Stomach smooth muscle (tissue), 2 donors: ENCODE measurements around the gene DCTPP1.

ENCODE experiments used
- H3K27ac ChIP-seq: one replicate; pipeline ENCODE4 v1.7.0; 2013; ENCODE audit warnings: mild to moderate bottlenecking, low read length, inconsistent platforms
- H3K27me3 ChIP-seq, 2 donors: one replicate each; pipeline ENCODE4 v1.7.0; 2013; ENCODE audit warnings: low read length in 2 of 2; ENCODE audit not compliant: insufficient read depth in 2 of 2, control insufficient read depth in 1 of 2
- H3K36me3 ChIP-seq, 2 donors: one replicate each; pipeline ENCODE4 v1.7.0; 2013; ENCODE audit warnings: low read length in 2 of 2; ENCODE audit not compliant: control insufficient read depth in 2 of 2, insufficient read depth in 2 of 2
- H3K4me1 ChIP-seq: one replicate; pipeline ENCODE4 v1.7.0; 2013; ENCODE audit warnings: low read length; ENCODE audit not compliant: control insufficient read depth, insufficient read depth
- H3K4me3 ChIP-seq, 2 donors: one replicate each; pipeline ENCODE4 v1.7.0; 2013; ENCODE audit warnings: low read length in 2 of 2
- H3K9ac ChIP-seq, 2 donors: one replicate each; pipeline ENCODE4 v1.7.0; 2013; ENCODE audit warnings: low read length in 2 of 2, mild to moderate bottlenecking in 1 of 2
- H3K9me3 ChIP-seq, 2 donors: one replicate each; pipeline ENCODE4 v1.7.0; 2013; ENCODE audit warnings: low read length in 2 of 2; ENCODE audit not compliant: control insufficient read depth in 2 of 2
- donor health status: healthy.
- donor health status: Pancreatic carcinoma.

The DCTPP1 gene

DNA sequence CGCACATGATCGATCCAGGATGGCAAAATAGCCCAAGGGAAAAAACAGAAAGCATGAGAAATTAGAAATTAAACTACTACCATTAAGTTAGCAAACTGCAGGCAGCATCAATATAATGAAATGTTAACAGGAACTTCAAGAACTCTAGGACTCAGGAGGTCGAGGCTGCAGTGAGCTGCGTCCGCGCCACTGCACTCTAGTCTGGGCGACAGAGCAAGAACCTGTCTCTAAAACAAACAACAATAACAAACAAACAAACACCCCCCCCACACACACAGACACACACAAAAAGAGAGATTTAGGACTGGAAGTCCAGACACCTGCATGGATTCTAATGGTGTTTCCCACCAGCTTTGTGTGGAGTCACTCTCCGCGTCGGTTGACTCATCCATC, 16.4 kb upstream of the DCTPP1 start:
- peaks cover 0 to 3% of the 10 kb centered on the region in 2 donors for H3K36me3 ChIP-seq
- H3K27me3 ChIP-seq: no peaks in the 10 kb centered on the region
- H3K27ac ChIP-seq: peak overlapping the region; percentile 94
- H3K4me3 ChIP-seq: peak overlapping the region; percentile 70 to 89
- H3K4me1 ChIP-seq: peaks cover 16% of the 10 kb centered on the region
- H3K9me3 ChIP-seq: no peaks in the 10 kb centered on the region
- peak overlapping the region; percentile 78 to 96 for H3K9ac ChIP-seq

DNA sequence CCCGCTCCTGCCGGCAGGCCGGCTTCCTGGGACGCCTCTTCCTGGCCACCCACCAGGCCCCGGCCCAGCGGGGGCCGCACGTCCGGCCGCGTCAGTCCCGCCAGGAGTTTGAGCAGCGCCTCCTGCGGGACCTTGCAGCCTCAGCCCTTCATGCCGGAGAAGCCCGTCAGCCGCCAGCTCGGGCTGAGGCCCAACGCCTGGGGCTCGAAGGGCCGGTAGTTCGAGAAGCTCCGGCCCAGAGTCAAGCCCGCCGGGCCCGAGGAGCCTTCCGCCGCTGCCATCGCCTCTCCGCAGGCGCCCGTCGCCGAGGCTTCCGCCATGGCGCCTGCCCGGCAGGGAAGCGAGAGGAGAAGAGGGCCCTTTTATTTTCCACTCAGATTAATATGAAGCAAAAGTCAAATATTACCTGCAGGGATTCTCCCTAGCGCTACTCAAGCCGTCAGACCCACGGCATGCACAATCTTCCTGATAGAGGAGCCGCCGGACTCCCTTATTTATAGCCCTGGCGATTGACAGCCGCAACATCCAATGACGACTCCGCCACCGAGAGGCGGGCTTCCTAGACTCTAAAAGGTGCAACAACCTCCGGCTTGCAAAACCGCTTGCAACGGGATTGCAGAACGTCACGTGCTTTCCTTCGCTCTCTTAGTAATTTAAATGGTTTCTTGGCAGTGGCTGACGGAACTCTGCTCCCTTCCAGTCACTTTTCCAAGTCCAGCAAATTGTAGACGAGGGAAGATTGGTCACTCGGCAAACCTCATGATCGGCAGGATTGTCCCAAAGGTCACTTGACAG, 15.8 kb upstream of the DCTPP1 start, which contains the start of gene SEPHS2:
TSS of gene SEPHS2 (minus strand) at position 467 of the 795 bp plus-strand sequence. CDS start at position 320, 147 bp downstream.
- H3K36me3 ChIP-seq: peaks cover 0 to 3% of the 10 kb centered on the region in 2 donors
- H3K4me3 ChIP-seq: peak within 1 kb of the TSS; percentile 70 to 89
- no peaks in the 10 kb centered on the region for H3K27me3 ChIP-seq
- no peaks in the 10 kb centered on the region for H3K9me3 ChIP-seq
- H3K9ac ChIP-seq: peak within 1 kb of the TSS; percentile 78 to 96
- H3K4me1 ChIP-seq: peaks cover 16% of the 10 kb centered on the region
- peak within 1 kb of the TSS; percentile 94 for H3K27ac ChIP-seq

- peak overlapping the region; percentile 94 for H3K27ac ChIP-seq
- H3K4me3 ChIP-seq: peak overlapping the region; percentile 70 to 89
- peaks cover 16% of the 10 kb centered on the region for H3K4me1 ChIP-seq
- H3K9me3 ChIP-seq: no peaks in the 10 kb centered on the region
- no peaks in the 10 kb centered on the region for H3K27me3 ChIP-seq
- H3K36me3 ChIP-seq: peaks cover 0 to 3% of the 10 kb centered on the region in 2 donors
- peak overlapping the region; percentile 78 to 96 for H3K9ac ChIP-seq
Measured at GRCh38 chr16:30445149-30445407, 15.2 kb upstream of the DCTPP1 start.

- Histone ChIP-seq H3K36me3 (peaks cover 0 to 3% of the 10 kb centered on the region in 2 donors), H3K27me3 (no peaks in the 10 kb centered on the region), H3K9me3 (no peaks in the 10 kb centered on the region), H3K27ac (peak overlapping the region; percentile 94), H3K9ac (peak overlapping the region; percentile 78 to 96), H3K4me3 (peak overlapping the region; percentile 70 to 89), H3K4me1 (peaks cover 16% of the 10 kb centered on the region)
Measured at GRCh38 chr16:30444231-30445148, 14.7 kb upstream of the DCTPP1 start.

- H3K9me3 ChIP-seq: no peaks in the 10 kb centered on the region
- H3K4me1 ChIP-seq: peaks cover 16% of the 10 kb centered on the region
- H3K36me3 ChIP-seq: peaks cover 0 to 3% of the 10 kb centered on the region in 2 donors
- H3K27me3 ChIP-seq: no peaks in the 10 kb centered on the region
- H3K27ac ChIP-seq: no peak overlapping the region
- H3K4me3 ChIP-seq: no peak overlapping the region
- no peak overlapping the region for H3K9ac ChIP-seq
Measured at GRCh38 chr16:30443631-30444030, 13.8 kb upstream of the DCTPP1 start.

DNA sequence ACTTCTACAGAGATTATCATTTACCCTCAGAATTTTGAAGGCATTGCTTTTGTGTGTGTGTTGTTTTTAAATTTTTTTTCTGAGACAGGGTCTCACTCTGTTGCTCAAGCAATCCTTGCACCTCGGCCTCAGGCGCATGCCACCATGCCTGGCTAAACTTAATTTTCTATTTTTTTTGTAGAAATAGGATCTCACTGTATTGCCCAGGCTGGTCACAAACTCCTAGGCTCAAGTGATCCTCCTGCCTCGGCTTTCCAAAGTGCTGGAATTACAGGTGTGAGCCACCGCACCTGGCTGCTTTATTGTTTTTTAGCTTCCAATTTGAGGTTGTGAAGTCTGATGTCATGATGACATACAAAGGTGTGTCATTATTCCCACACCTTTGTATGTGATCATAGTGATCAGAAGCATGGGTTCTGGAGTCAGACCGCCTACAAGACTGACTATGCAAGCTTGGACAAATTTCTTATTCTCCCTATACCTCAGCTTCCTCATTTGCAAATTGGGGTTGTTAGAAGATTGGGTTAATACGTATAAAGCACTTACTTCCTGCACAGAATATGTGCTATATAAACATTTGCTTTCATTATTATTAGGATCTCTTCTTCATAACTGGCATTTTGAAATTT, 10.0 kb upstream of the DCTPP1 start:
- Histone ChIP-seq H3K9me3 (no peaks in the 10 kb centered on the region), H3K9ac (no peak overlapping the region), H3K36me3 (peaks cover 0 to 3% of the 10 kb centered on the region in 2 donors), H3K4me1 (peaks cover 9% of the 10 kb centered on the region), H3K27me3 (no peaks in the 10 kb centered on the region), H3K27ac (no peak overlapping the region), H3K4me3 (no peak overlapping the region)

- H3K4me1 ChIP-seq: no peaks in the 10 kb centered on the region
- no peaks in the 10 kb centered on the region for H3K27me3 ChIP-seq
- no peak overlapping the region for H3K9ac ChIP-seq
- peaks cover 0 to 3% of the 10 kb centered on the region in 2 donors for H3K36me3 ChIP-seq
- no peak overlapping the region for H3K4me3 ChIP-seq
- no peaks in the 10 kb centered on the region for H3K9me3 ChIP-seq
- no peak overlapping the region for H3K27ac ChIP-seq
Measured at GRCh38 chr16:30438835-30439234, 9.0 kb upstream of the DCTPP1 start.

DNA sequence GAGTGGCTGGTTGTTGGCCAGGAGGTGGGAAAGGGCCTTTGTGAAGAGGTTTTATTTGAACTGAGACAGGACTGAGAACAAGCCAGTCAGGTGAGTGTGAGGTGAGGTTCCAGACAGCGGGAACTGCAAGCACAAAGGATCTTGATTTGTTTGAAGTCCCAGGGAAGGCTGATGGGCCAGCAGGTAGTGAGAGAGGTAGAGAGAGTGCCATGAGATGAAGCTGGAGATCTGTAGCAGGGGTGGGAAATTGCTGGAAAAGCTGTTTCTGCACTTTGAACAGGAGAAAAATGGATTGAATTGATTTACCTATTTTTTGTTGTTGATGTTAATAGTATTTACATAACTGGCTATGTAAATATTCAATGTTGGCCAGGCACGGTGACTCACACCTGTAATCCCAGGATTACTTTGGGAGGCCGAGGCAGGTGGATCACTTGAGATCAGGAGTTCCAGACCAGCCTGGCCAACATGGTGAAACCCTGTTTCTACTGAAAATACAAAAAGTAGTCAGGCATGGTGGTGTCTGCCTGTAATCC, 7.7 kb upstream of the DCTPP1 start:
- Histone ChIP-seq H3K9ac (no peak overlapping the region), H3K4me3 (no peak overlapping the region), H3K4me1 (no peaks in the 10 kb centered on the region), H3K9me3 (no peaks in the 10 kb centered on the region), H3K27me3 (no peaks in the 10 kb centered on the region), H3K27ac (no peak overlapping the region), H3K36me3 (no peaks in the 10 kb centered on the region)

GRCh38 chr16:30434852-30435251, 5.0 kb upstream of the DCTPP1 start:
- Histone ChIP-seq H3K9ac (no peak overlapping the region), H3K9me3 (no peaks in the 10 kb centered on the region), H3K27me3 (no peaks in the 10 kb centered on the region), H3K4me1 (peaks cover 6% of the 10 kb centered on the region), H3K4me3 (no peak overlapping the region), H3K36me3 (no peaks in the 10 kb centered on the region), H3K27ac (no peak overlapping the region)

DNA sequence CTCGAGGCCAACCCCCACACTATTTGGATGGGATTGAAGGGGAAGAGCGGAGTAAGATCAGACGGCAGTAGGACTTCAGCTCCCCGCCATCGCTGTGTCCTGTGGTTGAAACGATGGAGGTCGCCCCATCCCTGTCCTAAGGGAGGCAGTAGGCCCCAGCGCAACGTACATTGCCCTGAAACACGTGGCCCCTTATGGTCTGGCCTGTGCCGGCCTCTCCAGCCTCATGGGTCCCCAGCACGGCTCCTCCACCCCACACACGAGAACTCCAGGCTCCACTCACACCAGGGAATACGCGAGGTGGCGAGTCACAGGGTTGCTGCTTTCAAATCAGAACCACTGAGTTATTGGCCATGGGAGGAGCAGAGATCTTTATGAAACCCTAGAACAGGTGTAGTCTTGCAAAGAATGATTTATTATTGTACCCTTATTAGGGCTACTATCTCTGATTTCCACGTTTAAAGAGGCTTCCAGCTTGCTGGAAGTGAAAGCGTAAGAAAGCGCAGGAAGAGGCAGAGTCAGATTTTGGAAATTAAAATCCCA, 669 bp upstream of the DCTPP1 start:
- peak overlapping the region; percentile 81 to 86 for H3K4me3 ChIP-seq
- no peaks in the 10 kb centered on the region for H3K9me3 ChIP-seq
- H3K36me3 ChIP-seq: peaks cover 0 to 4% of the 10 kb centered on the region in 2 donors
- no peaks in the 10 kb centered on the region for H3K27me3 ChIP-seq
- peak overlapping the region; percentile 74 for H3K27ac ChIP-seq
- peak overlapping the region; percentile 77 to 84 for H3K9ac ChIP-seq
- peaks cover 16% of the 10 kb centered on the region for H3K4me1 ChIP-seq
